A549 (cell line): ENCODE data around the gene PDGFC. TPM values are rescaled to one million over a fixed set of nuclear protein-coding genes. Genes with fewer than 3 reads are reported as not detected.

Source experiments
- KDM1A ChIP-seq: fragments of 200-600 bp; sonication (generic); IDR thresholded peaks from 2 replicates; pipeline ENCODE4 v1.6.1; 2016; ENCODE audit warnings: low read depth, mild to moderate bottlenecking
- POLR2A ChIP-seq: IDR thresholded peaks from 2 replicates; pipeline ENCODE4 v1.6.1; 2012; ENCODE audit warnings: mild to moderate bottlenecking, low read length
- REST ChIP-seq: fragments of 200-600 bp; sonication (generic); IDR thresholded peaks from 2 replicates; pipeline ENCODE4 v1.6.1; 2016; ENCODE audit warnings: antibody characterized with exemption, mild to moderate bottlenecking, moderate library complexity
- TFCP2L1 ChIP-seq: fragments of 250-450 bp; sonication (Bioruptor Pico); IDR thresholded peaks from 2 replicates; pipeline ENCODE4 v1.5.0; 2021; ENCODE audit warnings: mild to moderate bottlenecking
- ZSCAN20 ChIP-seq: fragments of 250-450 bp; sonication (Bioruptor Pico); IDR thresholded peaks from 2 replicates; pipeline ENCODE4 v1.8.0; 2022; ENCODE audit warnings: mild to moderate bottlenecking, moderate library complexity
- polyA plus RNA-seq, 4 experiments: library from polyadenylated mRNA; depleted of rRNA in 3 of 4; stranded (reverse); fragments of >200 nt; fragmentation: RNase III in 1 of 4; extraction: RNeasy Plus Mini Kit Qiagen cat#74134 plus additional on column Dnase treatment in 1 of 4; gene quantifications; 2 replicates in 3 of 4; 3 replicates in 1 of 4; pipeline ENCODE4 v1.2.3, GENCODE V29; 2011 to 2017
- small RNA-seq, 6 experiments: library from RNA; depleted of rRNA; stranded (forward); fragments of <200 nt; gene quantifications; one replicate each; pipeline ENCODE3, GENCODE V24; 2012

Gene PDGFC
- polyA plus RNA-seq, 2 of the 4 experiments (the other 2 are of a cell fraction) = 3.5 to 4.1 TPM

DNA sequence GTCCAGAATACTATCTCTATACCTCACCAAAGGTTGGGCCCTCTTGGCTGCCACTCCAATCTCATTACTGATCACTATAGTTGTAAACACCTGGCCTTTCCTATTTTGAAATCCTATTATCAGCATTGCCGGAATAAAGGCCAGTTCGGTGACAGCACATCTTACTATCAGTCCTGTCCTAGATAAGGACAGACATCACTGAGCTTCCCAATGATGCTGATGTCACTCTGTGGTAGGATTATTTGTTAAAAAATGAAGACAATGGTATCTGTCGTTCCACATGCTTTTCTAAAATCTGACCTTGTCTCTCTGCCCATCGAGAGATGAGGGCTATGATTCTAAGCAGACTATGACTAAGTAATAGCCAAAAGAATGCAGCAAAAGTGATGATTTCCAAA is 260.4 kb downstream of the PDGFC start (continued):
- no peak for TF ChIP-seq REST
- TF ChIP-seq POLR2A = no peak
- TF ChIP-seq TFCP2L1 (CRISPR knock-in tag) = no peak
- TF ChIP-seq ZSCAN20 = no peak
- TF ChIP-seq KDM1A = no peak
- TF ChIP-seq, all 56 proteins: peak for 0

Small RNA genes within 50 kb of the gene (small RNA-seq; reads per million reads assigned to genes)
- gene AC092608.2 = 0 reads per million in 6 experiments

Other genes with a start within 250 kb of the PDGFC start
- 2.7 and 3.1 TPM in 2 replicates for gene GLRB, start 104.4 kb upstream of the PDGFC start, polyA plus RNA-seq (2011; rRNA removed)
- 1.8 to 2.7 TPM (median 2.2 TPM) in 3 replicates for gene GLRB, start 104.4 kb upstream of the PDGFC start, polyA plus RNA-seq (2017; fragmentation: RNase III; extraction: RNeasy Plus Mini Kit Qiagen cat#74134 plus additional on column Dnase treatment)
- 0.08 TPM in 1 of 2 replicates, not detected in the other for gene GRIA2, start 248.9 kb upstream of the PDGFC start, polyA plus RNA-seq (2011; rRNA removed)
- not detected in 3 replicates for gene GRIA2, start 248.9 kb upstream of the PDGFC start, polyA plus RNA-seq (2017; fragmentation: RNase III; extraction: RNeasy Plus Mini Kit Qiagen cat#74134 plus additional on column Dnase treatment)